ENCODE measurements around the gene TNS4.
A peak's percentile ranks its signal among the peaks of the same experiment; 100 is the strongest.
"Not testable (repeated sequence)": the region's sequence is repeated elsewhere in the genome, so short reads cannot be mapped to it uniquely, and the experiment has no call there.

TNS4 gene

GRCh38 chr17:40501499-40501911 is at the start of gene TNS4:
TSS of gene TNS4 (minus strand) at chr17:40501623. CDS start at chr17:40496425, 5,198 bp downstream.
- FAIRE-seq (no peak), DNase-seq (ENCODE audit: low spot score) (no peak)

GRCh38 chr17:40550608-40551007 is 49.2 kb upstream of the TNS4 start:
- FAIRE-seq = no peak

GRCh38 chr17:40548982-40549685 is 47.7 kb upstream of the TNS4 start:
- no peak for FAIRE-seq
- DNase-seq (ENCODE audit: low spot score) = peak; percentile 11

More at GRCh38 chr17:40550608-40551007, 49.2 kb upstream of the TNS4 start:
- no peak for DNase-seq (ENCODE audit: low spot score)

GRCh38 chr17:40548491-40548981 is 47.1 kb upstream of the TNS4 start:
- DNase-seq (ENCODE audit: low spot score) = no peak
- no peak for FAIRE-seq

- FAIRE-seq = no peak
- DNase-seq (ENCODE audit: low spot score) = no peak
Observed at GRCh38 chr17:40547785-40548478, 46.5 kb upstream of the TNS4 start.

GRCh38 chr17:40547079-40547784 is 45.8 kb upstream of the TNS4 start:
- FAIRE-seq = no peak
- DNase-seq (ENCODE audit: low spot score) = no peak

- FAIRE-seq; DNase-seq (ENCODE audit: low spot score): not testable (repeated sequence)
Observed at GRCh38 chr17:40546497-40546896, 45.1 kb upstream of the TNS4 start.

GRCh38 chr17:40545660-40546059 is 44.2 kb upstream of the TNS4 start:
- no peak for FAIRE-seq
- no peak for DNase-seq (ENCODE audit: low spot score)

- FAIRE-seq = no peak
- no peak for DNase-seq (ENCODE audit: low spot score)
Observed at GRCh38 chr17:40542558-40543411, 41.4 kb upstream of the TNS4 start.

- FAIRE-seq = no peak
- no peak for DNase-seq (ENCODE audit: low spot score)
Observed at GRCh38 chr17:40541873-40542557, 40.6 kb upstream of the TNS4 start.

GRCh38 chr17:40541060-40541872 is 39.8 kb upstream of the TNS4 start:
- DNase-seq (ENCODE audit: low spot score) (no peak), FAIRE-seq (no peak)

GRCh38 chr17:40540448-40540847 is 39.0 kb upstream of the TNS4 start:
- no peak for DNase-seq (ENCODE audit: low spot score)
- no peak for FAIRE-seq

GRCh38 chr17:40539711-40540411 is 38.4 kb upstream of the TNS4 start:
- FAIRE-seq (no peak), DNase-seq (ENCODE audit: low spot score) (no peak)

GRCh38 chr17:40538936-40539705 is 37.7 kb upstream of the TNS4 start:
- FAIRE-seq (no peak), DNase-seq (ENCODE audit: low spot score) (no peak)

GRCh38 chr17:40538019-40538935 is 36.9 kb upstream of the TNS4 start:
- peak; percentile 41 for FAIRE-seq
- DNase-seq (ENCODE audit: low spot score) = peak; percentile 54

GRCh38 chr17:40536295-40537171 is 35.1 kb upstream of the TNS4 start:
- FAIRE-seq (no peak), DNase-seq (ENCODE audit: low spot score) (no peak)
